ENCODE measurements around the gene IL1RAPL2.

DNA sequence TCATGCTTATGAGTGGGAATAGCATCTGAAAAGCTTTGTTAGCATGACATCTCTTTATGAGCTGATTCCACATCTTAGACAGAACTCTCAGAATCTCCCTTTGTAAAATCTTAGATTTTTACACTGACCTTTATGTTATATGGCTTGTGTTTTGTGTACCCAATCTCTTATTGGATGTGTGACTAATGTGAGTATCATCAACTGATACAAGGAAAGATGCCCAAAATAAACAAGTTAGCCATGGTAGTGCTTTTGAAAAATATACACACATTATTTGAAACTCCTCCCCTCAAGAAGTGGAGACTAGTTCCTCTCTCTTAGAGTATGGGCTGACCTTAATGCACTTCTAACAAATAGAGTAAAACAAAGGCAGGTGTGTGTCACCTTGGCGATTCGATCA lies 1096.2 kb downstream of the IL1RAPL2 start:
- TF ChIP-seq, protein P1, sequence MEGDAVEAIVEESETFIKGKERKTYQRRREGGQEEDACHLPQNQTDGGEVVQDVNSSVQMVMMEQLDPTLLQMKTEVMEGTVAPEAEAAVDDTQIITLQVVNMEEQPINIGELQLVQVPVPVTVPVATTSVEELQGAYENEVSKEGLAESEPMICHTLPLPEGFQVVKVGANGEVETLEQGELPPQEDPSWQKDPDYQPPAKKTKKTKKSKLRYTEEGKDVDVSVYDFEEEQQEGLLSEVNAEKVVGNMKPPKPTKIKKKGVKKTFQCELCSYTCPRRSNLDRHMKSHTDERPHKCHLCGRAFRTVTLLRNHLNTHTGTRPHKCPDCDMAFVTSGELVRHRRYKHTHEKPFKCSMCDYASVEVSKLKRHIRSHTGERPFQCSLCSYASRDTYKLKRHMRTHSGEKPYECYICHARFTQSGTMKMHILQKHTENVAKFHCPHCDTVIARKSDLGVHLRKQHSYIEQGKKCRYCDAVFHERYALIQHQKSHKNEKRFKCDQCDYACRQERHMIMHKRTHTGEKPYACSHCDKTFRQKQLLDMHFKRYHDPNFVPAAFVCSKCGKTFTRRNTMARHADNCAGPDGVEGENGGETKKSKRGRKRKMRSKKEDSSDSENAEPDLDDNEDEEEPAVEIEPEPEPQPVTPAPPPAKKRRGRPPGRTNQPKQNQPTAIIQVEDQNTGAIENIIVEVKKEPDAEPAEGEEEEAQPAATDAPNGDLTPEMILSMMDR (IDR thresholded peaks at IDR 0.05): no peak
- no peak for TF ChIP-seq SIN3A (IDR thresholded peaks at IDR 0.05; ENCODE audit: borderline replicate concordance, insufficient read depth, low read depth, low read length)
